RWPE2 (cell line): ENCODE data around the gene GCSAM.

ENCODE experiments used
- ATAC-seq: fragments of 200-7000 bp; cut with Tn5 transposase; 3 replicates; pipeline ENCODE4 v1.9.1; 2021; ENCODE audit warnings: low read depth
- DNase-seq: peaks from one replicate; pipeline ENCODE4 v3.0.0-alpha.2; 2020; ENCODE audit warnings: low spot score
- H3K27ac ChIP-seq: fragments of 450-650 bp; 2 replicates; pipeline ENCODE4 v1.5.1; 2017; ENCODE audit warnings: mild to moderate bottlenecking; ENCODE audit not compliant: poor library complexity, severe bottlenecking
- H3K27me3 ChIP-seq: fragments of 250-450 bp; sonication (Bioruptor Pico); 2 replicates; pipeline ENCODE4 v1.5.1; 2021; ENCODE audit warnings: mild to moderate bottlenecking, moderate library complexity; ENCODE audit not compliant: insufficient read depth, poor library complexity, severe bottlenecking
- H3K36me3 ChIP-seq: fragments of 250-450 bp; sonication (Bioruptor Pico); 2 replicates; pipeline ENCODE4 v1.5.1; 2020; ENCODE audit warnings: low read depth, mild to moderate bottlenecking, moderate library complexity
- H3K4me1 ChIP-seq: fragments of 250-450 bp; sonication (Bioruptor Pico); 2 replicates; pipeline ENCODE4 v1.5.1; 2021; ENCODE audit warnings: mild to moderate bottlenecking, moderate library complexity; ENCODE audit not compliant: insufficient read depth, poor library complexity, severe bottlenecking
- H3K4me3 ChIP-seq: fragments of 250-450 bp; sonication (Bioruptor Pico); 2 replicates; pipeline ENCODE4 v1.5.1; 2021; ENCODE audit warnings: mild to moderate bottlenecking, moderate library complexity; ENCODE audit not compliant: severe bottlenecking
- H3K9me3 ChIP-seq: fragments of 250-450 bp; sonication (Bioruptor Pico); 2 replicates; pipeline ENCODE4 v1.5.1; 2021; ENCODE audit warnings: mild to moderate bottlenecking, moderate library complexity; ENCODE audit not compliant: severe bottlenecking
- TF ChIP-seq, protein P1 (sequence below): fragments of 450-650 bp; IDR thresholded peaks from one replicate; pipeline ENCODE4 v1.5.1; 2017; ENCODE audit warnings: mild to moderate bottlenecking, moderate library complexity; ENCODE audit not compliant: poor library complexity, severe bottlenecking

GCSAM gene

DNA sequence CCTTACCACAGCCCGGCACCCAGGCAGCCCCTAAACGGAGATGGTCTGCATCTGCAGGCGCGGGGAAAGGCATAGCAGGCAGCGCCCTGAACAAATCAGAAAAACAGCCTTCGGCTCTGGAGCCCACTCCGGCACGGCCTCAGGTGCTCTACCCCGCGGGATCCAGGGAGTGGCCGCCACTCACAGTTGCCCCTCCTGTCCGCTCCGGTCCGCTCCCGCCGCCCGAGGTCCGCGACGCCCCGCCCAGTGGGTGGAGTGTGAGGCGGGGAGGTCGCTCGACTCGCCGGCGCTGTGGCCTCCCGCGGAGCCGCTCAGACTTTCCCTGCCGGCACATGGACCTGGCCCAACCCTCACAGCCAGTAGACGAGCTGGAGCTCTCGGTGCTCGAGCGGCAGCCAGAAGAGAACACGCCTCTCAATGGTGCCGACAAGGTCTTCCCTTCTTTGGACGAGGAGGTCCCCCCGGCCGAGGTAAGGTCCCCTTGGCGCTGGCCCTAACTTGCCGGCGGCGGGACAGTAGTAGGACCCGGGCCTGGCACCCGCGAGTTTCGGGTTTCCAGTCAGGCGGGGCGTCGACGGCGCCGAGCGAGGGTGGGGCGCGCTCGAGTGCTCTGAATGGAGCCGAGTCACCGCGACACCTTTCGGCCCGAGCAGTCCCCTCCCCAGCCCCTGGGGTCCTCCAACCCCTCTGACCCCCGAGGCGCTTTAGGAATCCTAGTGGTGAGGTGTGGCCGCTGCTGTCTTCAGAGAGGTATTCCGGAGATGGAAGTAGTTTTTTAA, 46.8 kb downstream of the GCSAM start, which contains the start of gene C3orf52:
Gene C3orf52, plus strand, starts transcription at position 314 of the 779 bp plus-strand sequence. Its CDS starts 19 bp downstream, at position 333.
- ATAC-seq (peak; percentile 90), DNase-seq (peak; percentile 83)
- peak within 1 kb of the TSS; percentile 57 for H3K4me3 ChIP-seq
- peaks cover 17% of the 10 kb centered on the region for H3K4me1 ChIP-seq
- no peaks in the 10 kb centered on the region for H3K27me3 ChIP-seq
- TF ChIP-seq, protein P1, sequence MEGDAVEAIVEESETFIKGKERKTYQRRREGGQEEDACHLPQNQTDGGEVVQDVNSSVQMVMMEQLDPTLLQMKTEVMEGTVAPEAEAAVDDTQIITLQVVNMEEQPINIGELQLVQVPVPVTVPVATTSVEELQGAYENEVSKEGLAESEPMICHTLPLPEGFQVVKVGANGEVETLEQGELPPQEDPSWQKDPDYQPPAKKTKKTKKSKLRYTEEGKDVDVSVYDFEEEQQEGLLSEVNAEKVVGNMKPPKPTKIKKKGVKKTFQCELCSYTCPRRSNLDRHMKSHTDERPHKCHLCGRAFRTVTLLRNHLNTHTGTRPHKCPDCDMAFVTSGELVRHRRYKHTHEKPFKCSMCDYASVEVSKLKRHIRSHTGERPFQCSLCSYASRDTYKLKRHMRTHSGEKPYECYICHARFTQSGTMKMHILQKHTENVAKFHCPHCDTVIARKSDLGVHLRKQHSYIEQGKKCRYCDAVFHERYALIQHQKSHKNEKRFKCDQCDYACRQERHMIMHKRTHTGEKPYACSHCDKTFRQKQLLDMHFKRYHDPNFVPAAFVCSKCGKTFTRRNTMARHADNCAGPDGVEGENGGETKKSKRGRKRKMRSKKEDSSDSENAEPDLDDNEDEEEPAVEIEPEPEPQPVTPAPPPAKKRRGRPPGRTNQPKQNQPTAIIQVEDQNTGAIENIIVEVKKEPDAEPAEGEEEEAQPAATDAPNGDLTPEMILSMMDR = no peak
- no peaks in the 10 kb centered on the region for H3K9me3 ChIP-seq
- H3K36me3 ChIP-seq = no peaks in the 10 kb centered on the region
- H3K27ac ChIP-seq = peak within 1 kb of the TSS; percentile 62

DNA sequence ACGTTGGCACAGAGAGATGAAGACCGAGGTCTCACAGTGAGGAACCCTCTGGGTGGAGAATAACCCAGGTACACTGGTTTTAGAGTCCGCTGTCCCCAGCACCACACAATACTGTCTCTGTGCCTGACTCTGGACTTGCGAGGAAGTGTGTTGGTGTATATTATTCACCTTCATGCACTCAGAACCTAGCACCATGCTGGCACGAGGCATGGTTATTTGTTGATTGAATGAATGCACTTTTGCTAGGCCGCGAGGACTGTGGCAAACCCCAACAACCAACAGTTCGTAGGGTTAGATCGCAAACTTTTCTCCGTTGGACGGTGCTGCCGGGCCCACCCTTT, 47.3 kb downstream of the GCSAM start:
- Histone ChIP-seq H3K27ac (peak overlapping the region; percentile 62), H3K4me1 (peaks cover 17% of the 10 kb centered on the region), H3K9me3 (no peaks in the 10 kb centered on the region), H3K27me3 (no peaks in the 10 kb centered on the region), H3K4me3 (peak overlapping the region; percentile 57), H3K36me3 (no peaks in the 10 kb centered on the region)
- DNase-seq = no peak
- TF ChIP-seq, protein P1 = no peak
- no peak; the same call in 2 of the 3 replicates for ATAC-seq

DNA sequence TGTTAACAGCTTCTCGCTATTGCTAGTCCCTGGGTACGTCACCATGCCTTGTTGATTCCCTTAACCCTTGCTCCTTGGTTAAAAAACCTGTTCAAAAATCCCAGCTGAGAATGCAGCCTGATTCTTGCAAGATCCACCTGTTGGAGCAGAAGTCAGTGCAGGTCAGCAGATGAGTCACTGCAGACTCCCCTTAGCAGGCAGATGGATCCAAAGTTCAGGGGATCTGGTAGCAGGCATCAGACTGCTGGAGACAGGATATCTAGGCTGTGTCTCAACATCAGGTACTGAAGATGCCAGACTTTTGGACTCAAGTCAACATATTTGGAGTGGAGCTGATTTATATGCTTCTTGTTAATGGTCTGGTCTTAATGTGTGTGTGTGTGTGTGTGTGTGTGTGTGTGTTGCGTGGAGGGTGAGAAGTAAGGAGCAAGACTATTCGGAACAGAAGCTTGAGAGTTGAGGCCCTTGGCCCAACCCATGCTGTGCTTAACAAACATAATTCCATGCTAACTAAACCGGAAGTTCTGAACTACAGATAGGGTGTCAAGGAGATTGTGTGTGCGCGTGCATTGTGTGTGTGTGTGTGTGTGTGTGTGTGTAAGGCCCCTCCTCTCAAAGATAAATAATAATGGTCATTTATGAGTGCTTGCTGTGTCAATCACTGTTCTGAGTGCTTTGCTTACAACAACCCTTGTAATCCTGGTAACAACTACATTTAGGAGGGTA, 47.9 kb downstream of the GCSAM start:
- TF ChIP-seq, protein P1 = no peak
- no peak overlapping the region for H3K4me3 ChIP-seq
- ATAC-seq = peak; percentile 28; the same call in 1 of the 3 replicates
- H3K27me3 ChIP-seq = no peaks in the 10 kb centered on the region
- H3K27ac ChIP-seq = peak overlapping the region; percentile 62
- H3K9me3 ChIP-seq = no peaks in the 10 kb centered on the region
- no peak for DNase-seq
- peaks cover 17% of the 10 kb centered on the region for H3K4me1 ChIP-seq
- H3K36me3 ChIP-seq = no peaks in the 10 kb centered on the region

DNA sequence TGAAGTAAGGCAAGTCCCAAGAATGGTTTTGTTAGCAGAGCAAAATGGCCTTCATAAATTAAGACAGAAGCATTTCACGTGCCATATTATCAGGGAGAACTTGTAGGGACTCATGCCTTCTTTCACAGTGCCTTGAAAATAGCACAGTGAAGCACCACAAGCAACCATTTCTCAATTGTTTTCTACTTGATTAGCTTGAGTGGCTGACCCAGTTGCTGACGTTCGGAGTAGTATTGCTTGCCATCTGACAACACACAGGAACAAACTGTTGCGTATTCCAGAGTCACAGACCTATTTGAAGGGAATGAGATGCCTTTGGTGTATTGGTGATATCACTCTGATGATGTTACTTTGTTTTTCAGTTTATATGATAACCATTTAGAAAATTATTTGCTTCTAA, 49.8 kb downstream of the GCSAM start:
- Histone ChIP-seq H3K27ac (no peak overlapping the region), H3K9me3 (no peaks in the 10 kb centered on the region), H3K36me3 (no peaks in the 10 kb centered on the region), H3K27me3 (no peaks in the 10 kb centered on the region), H3K4me3 (no peak overlapping the region), H3K4me1 (peaks cover 11% of the 10 kb centered on the region)
- ATAC-seq (no peak), DNase-seq (no peak)
- TF ChIP-seq, protein P1 = no peak
